ENCODE data around the gene SAMHD1.
"Not testable (repeated sequence)": the region's sequence is repeated elsewhere in the genome, so short reads cannot be mapped to it uniquely, and the experiment has no call there.

Gene SAMHD1

DNA sequence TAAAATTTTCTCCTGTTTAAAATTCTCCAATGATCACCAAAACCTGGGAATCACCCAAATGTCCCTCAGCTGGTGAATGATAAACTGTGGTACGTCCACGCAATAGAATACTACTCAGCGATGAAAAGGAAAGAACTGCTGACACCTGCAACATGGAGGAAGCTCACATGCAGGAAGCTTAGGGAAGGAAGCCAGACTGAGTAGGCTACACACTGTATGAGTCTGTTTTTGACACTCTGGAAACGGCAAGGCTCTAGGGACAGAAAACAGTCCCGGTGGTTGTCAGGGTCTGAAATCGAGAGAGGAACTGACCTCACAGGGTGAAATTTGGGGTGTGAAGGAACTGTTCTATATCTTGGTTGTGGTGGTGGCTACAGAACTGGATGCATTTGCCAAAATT lies 100.7 kb downstream of the SAMHD1 start:
- no peak for DNase-seq

DNA sequence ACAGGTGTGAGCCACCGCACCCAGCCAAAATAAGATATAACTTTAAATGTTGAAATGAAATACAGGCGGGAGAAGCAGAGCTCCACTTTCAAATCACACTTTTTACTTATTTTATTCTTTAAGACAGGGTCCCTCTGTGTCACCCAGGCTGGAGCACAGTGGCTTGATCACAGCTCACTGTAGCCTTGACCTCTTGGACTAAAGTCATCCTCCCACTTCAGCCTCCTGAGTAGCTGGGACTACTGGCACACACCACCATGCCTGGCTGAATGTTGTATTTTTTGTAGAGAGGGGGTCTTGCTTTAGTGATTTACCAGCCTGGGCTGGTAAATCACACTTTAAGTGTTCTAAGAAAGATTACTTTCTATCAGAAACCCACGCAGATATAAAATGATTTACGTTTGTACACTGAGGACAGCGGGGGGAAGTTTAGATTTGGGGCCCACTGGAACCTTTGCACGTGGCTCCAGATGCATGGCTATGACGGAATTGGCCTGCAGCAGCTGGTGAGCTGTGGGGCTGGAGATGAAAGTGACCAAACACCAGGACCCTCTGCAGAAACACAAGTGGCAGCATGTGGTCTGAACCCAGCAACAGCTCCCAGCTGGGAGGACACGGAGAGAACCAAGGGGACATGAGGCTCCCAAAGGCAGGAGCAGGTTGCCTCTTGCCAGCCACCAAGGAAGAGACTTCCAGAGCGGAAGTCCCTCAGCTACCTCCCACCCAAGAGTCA lies 102.0 kb downstream of the SAMHD1 start:
- DNase-seq, result no peak

GRCh38 chr20:36848677-36849076 lies 102.8 kb downstream of the SAMHD1 start:
- DNase-seq, result no peak

DNA sequence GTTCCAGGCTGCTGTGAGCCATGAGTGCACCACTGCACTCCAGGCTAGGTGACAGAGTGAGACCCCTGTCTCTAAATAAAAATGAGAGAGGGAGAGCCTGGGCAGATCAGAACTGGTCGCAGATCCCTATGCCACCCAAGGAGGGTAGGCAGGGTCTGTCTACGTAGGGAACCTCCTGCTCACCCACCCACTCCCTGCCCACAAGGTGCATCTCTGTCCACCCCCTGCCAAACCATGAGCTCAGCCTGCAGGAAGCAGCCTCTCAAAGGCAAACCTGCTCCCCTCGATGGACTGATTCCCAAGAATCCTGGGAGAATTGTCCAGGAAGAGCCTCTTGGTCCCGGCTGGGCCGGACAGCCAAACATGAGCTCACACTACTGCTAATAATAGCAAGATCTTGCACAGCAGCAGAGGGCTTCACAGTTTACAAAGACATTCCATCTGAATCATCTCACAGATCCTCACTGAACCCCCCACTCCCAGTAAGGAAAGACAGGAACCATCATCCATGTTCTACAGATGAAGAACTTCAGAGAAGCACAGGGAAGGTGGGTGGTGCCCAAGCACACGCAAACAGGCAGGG lies 103.3 kb downstream of the SAMHD1 start:
- no peak for DNase-seq

- DNase-seq, result peak; percentile 49
Measured at GRCh38 chr20:36847710-36848040, 103.8 kb downstream of the SAMHD1 start.

- DNase-seq, result no peak
Measured at GRCh38 chr20:36847009-36847709, 104.3 kb downstream of the SAMHD1 start.

GRCh38 chr20:36845288-36845971 lies 106.1 kb downstream of the SAMHD1 start:
- no peak for DNase-seq

- not testable (repeated sequence) for DNase-seq
Measured at GRCh38 chr20:36841030-36841429, 110.5 kb downstream of the SAMHD1 start.

Data from inflammatory macrophage treated with lipopolysaccharide for 4 hours (primary cell).